ENCODE measurements around the gene BTBD9. TPM values are rescaled to one million over a fixed set of nuclear protein-coding genes. Genes with fewer than 3 reads are reported as not detected.

The BTBD9 gene
- total and polyA plus RNA-seq, 4 donors = 8.7 to 73.9 (median 28.3) TPM

- Histone ChIP-seq H3K4me3 (no peak overlapping the region), H3K27ac (ENCODE audit: low read depth in 1 of 2, low read length in 1 of 2) (no peak overlapping the region), H3K9me3 (ENCODE audit: control insufficient read depth in 4 of 4, insufficient read depth in 3 of 4, low read length in 3 of 4) (no peaks in the 10 kb centered on the region), H3K9ac (ENCODE audit: insufficient read depth in 1 of 2, low read length in 2 of 2) (no peak overlapping the region), H3K27me3 (ENCODE audit: control insufficient read depth in 3 of 3, insufficient read depth in 3 of 3, low read length in 2 of 3) (no peaks in the 10 kb centered on the region), H3K4me1 (ENCODE audit: control insufficient read depth in 5 of 5, insufficient read depth in 5 of 5, low read length in 5 of 5) (peaks cover 0 to 12% (median 2%) of the 10 kb centered on the region in 5 donors), H3K36me3 (ENCODE audit: control insufficient read depth in 4 of 4, insufficient read depth in 4 of 4, low read length in 4 of 4) (peaks cover 0 to 3% (median 0%) of the 10 kb centered on the region in 4 donors)
- ATAC-seq (ENCODE audit: insufficient read depth, low FRiP score) = no peak
- 93 to 100% methylated on average over 4 of the region's 4 CpGs for WGBS, 2 donors
- TF ChIP-seq, protein P1, sequence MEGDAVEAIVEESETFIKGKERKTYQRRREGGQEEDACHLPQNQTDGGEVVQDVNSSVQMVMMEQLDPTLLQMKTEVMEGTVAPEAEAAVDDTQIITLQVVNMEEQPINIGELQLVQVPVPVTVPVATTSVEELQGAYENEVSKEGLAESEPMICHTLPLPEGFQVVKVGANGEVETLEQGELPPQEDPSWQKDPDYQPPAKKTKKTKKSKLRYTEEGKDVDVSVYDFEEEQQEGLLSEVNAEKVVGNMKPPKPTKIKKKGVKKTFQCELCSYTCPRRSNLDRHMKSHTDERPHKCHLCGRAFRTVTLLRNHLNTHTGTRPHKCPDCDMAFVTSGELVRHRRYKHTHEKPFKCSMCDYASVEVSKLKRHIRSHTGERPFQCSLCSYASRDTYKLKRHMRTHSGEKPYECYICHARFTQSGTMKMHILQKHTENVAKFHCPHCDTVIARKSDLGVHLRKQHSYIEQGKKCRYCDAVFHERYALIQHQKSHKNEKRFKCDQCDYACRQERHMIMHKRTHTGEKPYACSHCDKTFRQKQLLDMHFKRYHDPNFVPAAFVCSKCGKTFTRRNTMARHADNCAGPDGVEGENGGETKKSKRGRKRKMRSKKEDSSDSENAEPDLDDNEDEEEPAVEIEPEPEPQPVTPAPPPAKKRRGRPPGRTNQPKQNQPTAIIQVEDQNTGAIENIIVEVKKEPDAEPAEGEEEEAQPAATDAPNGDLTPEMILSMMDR (IDR thresholded peaks at IDR 0.05; ENCODE audit: control extremely low read depth, extremely low read depth) = no peak
- no peak for DNase-seq
These were observed 75.4 kb downstream of the BTBD9 start for GRCh38 chr6:38564301-38564700.

DNA sequence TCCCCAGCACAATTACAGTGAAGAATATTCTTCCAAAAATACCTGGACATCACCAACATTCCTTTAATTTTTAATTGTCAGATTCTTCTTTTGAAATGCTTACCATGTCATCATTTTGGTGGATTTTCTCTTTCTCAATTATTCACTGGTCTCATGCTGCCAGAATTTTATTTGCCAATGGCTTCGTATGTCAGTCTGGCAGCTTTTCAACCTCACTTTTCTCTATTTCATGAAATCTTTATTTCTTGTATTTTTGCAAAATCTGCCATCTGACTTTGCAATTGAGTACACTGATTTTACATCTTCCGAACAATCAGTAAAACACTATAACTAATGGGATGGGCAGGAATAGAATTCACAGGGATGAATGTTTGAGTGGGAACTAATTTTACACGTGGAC lies 84.1 kb downstream of the BTBD9 start:
- no peaks in the 10 kb centered on the region for H3K27me3 ChIP-seq (ENCODE audit: control insufficient read depth in 3 of 3, insufficient read depth in 3 of 3, low read length in 2 of 3)
- ATAC-seq (ENCODE audit: insufficient read depth, low FRiP score) = no peak
- DNase-seq = no peak
- H3K4me1 ChIP-seq (ENCODE audit: control insufficient read depth in 5 of 5, insufficient read depth in 5 of 5, low read length in 5 of 5) = peaks cover 0 to 4% (median 0%) of the 10 kb centered on the region in 5 donors
- TF ChIP-seq, protein P1 (IDR thresholded peaks at IDR 0.05; ENCODE audit: control extremely low read depth, extremely low read depth) = no peak
- H3K36me3 ChIP-seq (ENCODE audit: control insufficient read depth in 4 of 4, insufficient read depth in 4 of 4, low read length in 4 of 4) = no peaks in the 10 kb centered on the region
- WGBS, 2 donors = 85% methylated on average over 3 of the region's 3 CpGs
- no peak overlapping the region for H3K27ac ChIP-seq (ENCODE audit: low read depth in 1 of 2, low read length in 1 of 2)
- no peaks in the 10 kb centered on the region for H3K9me3 ChIP-seq (ENCODE audit: control insufficient read depth in 4 of 4, insufficient read depth in 3 of 4, low read length in 3 of 4)
- H3K9ac ChIP-seq (ENCODE audit: insufficient read depth in 1 of 2, low read length in 2 of 2) = no peak overlapping the region
- H3K4me3 ChIP-seq = no peak overlapping the region

- DNase-seq = peak in 1 of 3 donors; percentile 12
- TF ChIP-seq, protein P1 (IDR thresholded peaks at IDR 0.05; ENCODE audit: control extremely low read depth, extremely low read depth) = no peak
- H3K4me1 ChIP-seq (ENCODE audit: control insufficient read depth in 5 of 5, insufficient read depth in 5 of 5, low read length in 5 of 5) = peaks cover 0 to 4% (median 0%) of the 10 kb centered on the region in 5 donors
- no peak overlapping the region for H3K4me3 ChIP-seq
- H3K36me3 ChIP-seq (ENCODE audit: control insufficient read depth in 4 of 4, insufficient read depth in 4 of 4, low read length in 4 of 4) = no peaks in the 10 kb centered on the region
- no peaks in the 10 kb centered on the region for H3K27me3 ChIP-seq (ENCODE audit: control insufficient read depth in 3 of 3, insufficient read depth in 3 of 3, low read length in 2 of 3)
- ATAC-seq (ENCODE audit: insufficient read depth, low FRiP score) = no peak
- H3K9ac ChIP-seq (ENCODE audit: insufficient read depth in 1 of 2, low read length in 2 of 2) = no peak overlapping the region
- WGBS, 2 donors = 79 to 87% methylated on average over 4 of the region's 4 CpGs
- H3K27ac ChIP-seq (ENCODE audit: low read depth in 1 of 2, low read length in 1 of 2) = no peak overlapping the region
- H3K9me3 ChIP-seq (ENCODE audit: control insufficient read depth in 4 of 4, insufficient read depth in 3 of 4, low read length in 3 of 4) = no peaks in the 10 kb centered on the region
These were observed 84.9 kb downstream of the BTBD9 start for GRCh38 chr6:38554700-38555413.
